Left lung (tissue), 10 donors: Measurements from ENCODE around the gene FBXL17. TPM values are rescaled to one million over a fixed set of nuclear protein-coding genes. Genes with fewer than 3 reads are reported as not detected.

Experiments
- ATAC-seq: fragments of 200-7000 bp; cut with Tn5 transposase; one replicate; pipeline ENCODE4 v1.9.1; 2020; ENCODE audit warnings: moderate library complexity
- DNase-seq, 4 donors: peaks; one replicate each; pipeline ENCODE4 v3.0.0-alpha.2; 2013 to 2020
- H3K27ac ChIP-seq, 2 donors: fragments of 200-600 bp; sonication (generic) in 1 of 2; one replicate each; pipeline versions ENCODE4 v1.5.0 to v1.8.0; 2020 to 2021
- H3K27me3 ChIP-seq, 2 donors: fragments of 200-600 bp; sonication (generic) in 1 of 2; one replicate each; pipeline versions ENCODE4 v1.5.0 to v1.8.0; 2020 to 2021
- H3K36me3 ChIP-seq, 2 donors: fragments of 200-600 bp; sonication (generic) in 1 of 2; one replicate each; pipeline versions ENCODE4 v1.5.0 to v1.8.0; 2020 to 2021
- H3K4me1 ChIP-seq, 2 donors: fragments of 200-600 bp; one replicate each; pipeline ENCODE4 v1.8.0; 2021
- H3K4me3 ChIP-seq, 2 donors: fragments of 200-600 bp; sonication (generic) in 1 of 2; one replicate each; pipeline versions ENCODE4 v1.5.0 to v1.8.0; 2020 to 2021; ENCODE audit warnings: mild to moderate bottlenecking in 1 of 2
- H3K9me3 ChIP-seq, 2 donors: fragments of 200-600 bp; sonication (generic) in 1 of 2; one replicate each; pipeline versions ENCODE4 v1.5.0 to v1.8.0; 2020 to 2021
- CTCF ChIP-seq, 2 donors: fragments of 200-600 bp; sonication (generic) in 1 of 2; IDR thresholded peaks; one replicate each; pipeline versions ENCODE4 v1.5.0 to v1.8.0; 2021; ENCODE audit warnings: antibody characterized with exemption in 2 of 2
- intact Hi-C, 2 donors: fragments of 100-400 bp; cut with DNase I; formaldehyde crosslinking; loops; one replicate each; pipeline versions ENCODE4 v1.11.2 to v1.14.2; 2022
- polyA plus RNA-seq, 6 donors: library from polyadenylated mRNA; unstranded; fragments of 120-200 nt; gene quantifications; one replicate each; pipeline ENCODE4 v1.2.1, GENCODE V29; 2013; ENCODE audit not compliant: insufficient read length in 6 of 6
- total RNA-seq, 2 donors: library from RNA; stranded (reverse); fragmentation: NEBNext Ultra II Directional; extraction: Animal tissue kit (Norgen Biotek cat#: 25700); gene quantifications; one replicate each; pipeline ENCODE4 v1.2.1, GENCODE V29; 2021
- donor health status: DM: no; HTN: yes; CAD: no.
- donor health status: DM: no; HTN: no; CAD: no.

FBXL17 gene
- total and polyA plus RNA-seq, 8 donors = 11.8 to 23.8 (median 19.8) TPM

GRCh38 chr5:108118813-108119514 lies 262.9 kb downstream of the FBXL17 start:
- intact Hi-C loops = no loop called here
- no peaks in the 10 kb centered on the region for H3K36me3 ChIP-seq
- no peak overlapping the region for H3K27ac ChIP-seq
- ATAC-seq = no peak
- no peaks in the 10 kb centered on the region for H3K9me3 ChIP-seq
- H3K27me3 ChIP-seq = no peaks in the 10 kb centered on the region
- TF ChIP-seq CTCF (IDR thresholded peaks at IDR 0.05) = no peak
- no peak overlapping the region for H3K4me3 ChIP-seq
- DNase-seq = no peak
- H3K4me1 ChIP-seq = no peaks in the 10 kb centered on the region

DNA sequence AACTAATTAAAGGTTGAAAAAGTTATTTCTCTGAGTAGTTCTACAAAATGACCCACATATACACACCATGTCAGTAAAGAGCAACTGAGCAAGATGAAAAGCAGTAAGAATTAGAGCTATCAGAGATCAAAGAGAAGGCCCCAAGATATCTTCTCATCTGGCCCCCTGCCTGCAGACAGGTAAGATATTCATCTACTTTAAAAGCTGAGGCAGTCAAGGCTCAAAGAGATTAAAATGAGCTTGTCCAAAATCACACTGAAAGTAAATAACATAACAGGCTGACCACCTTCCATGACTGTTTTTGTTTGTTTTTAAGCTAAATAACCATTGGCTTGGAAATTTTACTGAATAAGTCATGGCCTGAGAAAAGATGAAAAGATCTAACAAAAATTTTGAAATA lies 266.2 kb downstream of the FBXL17 start:
- intact Hi-C loops = no loop called here
- H3K4me1 ChIP-seq = no peaks in the 10 kb centered on the region
- H3K27ac ChIP-seq = no peak overlapping the region
- H3K27me3 ChIP-seq = no peaks in the 10 kb centered on the region
- ATAC-seq = no peak
- H3K9me3 ChIP-seq = peaks cover 0 to 10% of the 10 kb centered on the region in 2 donors
- no peak for TF ChIP-seq CTCF (IDR thresholded peaks at IDR 0.05)
- H3K36me3 ChIP-seq = no peaks in the 10 kb centered on the region
- no peak for DNase-seq
- no peak overlapping the region for H3K4me3 ChIP-seq

- no peak for TF ChIP-seq CTCF (IDR thresholded peaks at IDR 0.05)
- Histone ChIP-seq H3K4me3 (no peak overlapping the region), H3K4me1 (no peaks in the 10 kb centered on the region), H3K27me3 (no peaks in the 10 kb centered on the region), H3K36me3 (no peaks in the 10 kb centered on the region), H3K27ac (no peak overlapping the region), H3K9me3 (peaks cover 0 to 10% of the 10 kb centered on the region in 2 donors)
- DNase-seq (no peak), ATAC-seq (no peak)
- intact Hi-C loops = no loop called here
These were observed 267.9 kb downstream of the FBXL17 start for GRCh38 chr5:108113950-108114349.

GRCh38 chr5:108111736-108112135 lies 270.2 kb downstream of the FBXL17 start:
- DNase-seq = no peak
- peaks cover 0 to 10% of the 10 kb centered on the region in 2 donors for H3K9me3 ChIP-seq
- intact Hi-C loops = no loop called here
- no peaks in the 10 kb centered on the region for H3K4me1 ChIP-seq
- ATAC-seq = no peak
- no peaks in the 10 kb centered on the region for H3K27me3 ChIP-seq
- no peaks in the 10 kb centered on the region for H3K36me3 ChIP-seq
- TF ChIP-seq CTCF (IDR thresholded peaks at IDR 0.05) = no peak
- H3K4me3 ChIP-seq = no peak overlapping the region
- no peak overlapping the region for H3K27ac ChIP-seq

DNA sequence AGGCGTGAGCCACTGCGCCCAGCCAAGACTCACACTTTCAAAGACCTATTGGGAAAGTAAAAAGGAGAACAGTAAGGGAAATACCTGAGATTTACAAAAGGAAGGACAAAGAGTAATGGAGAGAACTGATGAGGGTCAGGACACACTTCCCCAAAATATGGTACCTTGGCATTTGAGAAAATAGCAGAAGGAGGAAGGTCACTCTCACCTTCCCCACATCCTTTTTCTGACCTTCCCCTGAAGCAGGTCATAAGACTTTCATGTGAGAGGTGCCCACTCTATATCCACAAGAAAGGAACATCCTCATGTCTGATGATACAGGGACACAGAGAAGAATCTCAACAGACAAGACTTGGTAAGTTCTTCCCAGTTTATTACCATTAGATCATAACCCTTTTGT lies 272.8 kb downstream of the FBXL17 start:
- Histone ChIP-seq H3K9me3 (peaks cover 0 to 10% of the 10 kb centered on the region in 2 donors), H3K36me3 (no peaks in the 10 kb centered on the region), H3K4me3 (no peak overlapping the region), H3K4me1 (no peaks in the 10 kb centered on the region), H3K27ac (no peak overlapping the region), H3K27me3 (no peaks in the 10 kb centered on the region)
- ATAC-seq (no peak), DNase-seq (no peak)
- intact Hi-C loops = no loop called here
- no peak for TF ChIP-seq CTCF (IDR thresholded peaks at IDR 0.05)
